ENCODE data around the gene MEI4.
"Not testable (repeated sequence)": the region's sequence is repeated elsewhere in the genome, so short reads cannot be mapped to it uniquely, and the experiment has no call there.

The MEI4 gene

DNA sequence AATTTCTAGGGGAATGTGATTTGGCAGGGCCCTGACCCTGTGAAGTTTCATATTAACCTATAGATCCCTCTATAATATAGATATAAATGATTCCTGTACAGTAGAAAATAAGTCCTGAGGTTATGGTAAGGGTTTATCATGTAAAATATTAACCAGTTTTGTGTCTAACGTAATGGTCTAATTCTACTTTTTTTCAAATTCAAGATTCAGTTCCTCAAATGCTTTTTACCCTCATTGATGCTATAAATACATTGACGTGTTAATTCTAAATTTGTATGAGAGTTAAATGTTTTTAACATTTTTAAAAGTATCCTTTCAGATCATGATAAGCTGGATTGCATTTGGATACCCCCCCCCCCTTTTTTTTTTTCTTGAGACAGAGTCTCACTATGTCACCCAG lies 169.4 kb downstream of the MEI4 start:
- DNase-seq, result no peak

DNA sequence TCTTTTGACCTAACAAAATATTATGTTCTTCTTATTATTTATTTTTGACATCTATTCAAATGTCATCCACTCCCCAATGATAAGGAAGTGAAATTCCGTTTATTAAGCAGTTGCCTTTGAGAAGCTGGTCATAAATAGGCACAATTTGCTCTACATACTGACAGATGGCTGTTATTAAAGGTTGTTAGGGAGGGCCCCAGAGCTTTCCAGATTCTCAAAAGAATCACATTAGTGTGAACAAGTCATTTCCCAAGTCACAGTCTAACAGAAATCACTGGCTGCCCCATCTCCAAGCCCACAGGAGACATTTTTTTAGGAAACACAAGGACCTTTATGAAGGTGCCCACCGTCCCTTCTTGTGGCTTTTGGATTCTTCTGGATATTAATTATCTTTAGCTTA lies 172.4 kb downstream of the MEI4 start:
- DNase-seq, result no peak

DNA sequence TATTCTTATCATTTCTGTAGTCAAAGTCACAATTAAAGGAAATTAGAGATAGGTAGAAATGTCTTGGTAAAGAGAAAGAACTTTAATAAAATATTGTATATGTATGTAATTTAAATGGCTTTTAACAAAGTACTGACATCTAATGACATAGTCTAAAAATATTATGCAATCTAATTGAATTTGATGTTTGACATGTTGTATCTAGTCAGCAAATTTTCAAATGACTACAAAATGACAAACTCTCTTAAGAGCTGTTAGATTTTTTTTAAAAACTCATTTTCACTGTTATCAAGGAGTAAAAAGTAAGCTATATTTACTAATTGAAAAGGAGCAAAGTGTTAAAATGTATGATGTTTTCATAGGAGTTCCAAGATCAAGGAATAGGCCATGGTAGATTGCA lies 176.9 kb downstream of the MEI4 start:
- no peak for DNase-seq

- not testable (repeated sequence) for DNase-seq
Observed at GRCh38 chr6:77833749-77834148, 180.9 kb downstream of the MEI4 start.

- no peak for DNase-seq
Observed at GRCh38 chr6:77834591-77834996, 181.8 kb downstream of the MEI4 start.

- DNase-seq, result peak; percentile 11
Observed at GRCh38 chr6:77837034-77837784, 184.4 kb downstream of the MEI4 start.

DNA sequence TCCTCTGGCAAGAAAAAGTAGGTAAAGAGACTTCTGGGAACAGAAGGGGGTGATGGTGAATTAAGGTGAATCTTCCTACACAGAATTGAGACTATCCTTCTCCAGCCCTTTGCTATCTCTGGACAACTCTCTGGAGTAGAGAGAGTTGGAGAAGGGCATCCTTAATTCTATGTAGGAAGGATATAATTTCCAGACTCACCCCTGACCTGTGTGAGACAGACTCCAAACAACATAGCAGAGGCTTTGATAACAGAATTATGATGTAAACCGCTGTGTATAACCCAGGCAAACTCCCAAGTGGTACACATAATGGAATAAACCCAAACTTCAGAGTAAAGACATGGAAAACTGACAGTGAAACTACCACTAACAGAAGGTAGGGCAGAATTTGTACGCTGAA lies 186.5 kb downstream of the MEI4 start:
- DNase-seq, result no peak

DNA sequence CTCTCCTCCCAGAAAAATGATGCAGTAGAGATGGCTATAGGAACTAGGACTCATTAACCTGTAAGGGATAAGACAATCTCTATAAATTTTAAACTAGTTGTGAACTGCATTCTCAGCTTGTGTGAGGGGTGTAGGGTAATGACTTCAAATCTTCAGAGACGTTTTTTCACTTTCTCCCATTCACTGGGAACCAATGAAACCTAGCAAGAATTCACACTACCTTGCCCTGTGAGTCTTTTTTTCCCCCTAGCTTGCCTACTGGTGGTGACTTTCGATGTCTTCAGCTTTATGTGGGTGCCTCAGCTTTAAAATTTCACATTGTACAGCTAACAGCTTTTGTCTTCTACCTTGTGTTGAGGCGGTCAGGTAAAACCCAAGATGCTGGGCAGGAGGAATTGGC lies 192.0 kb downstream of the MEI4 start:
- no peak for DNase-seq

GRCh38 chr6:77853401-77853800 lies 200.6 kb downstream of the MEI4 start:
- no peak for DNase-seq

- DNase-seq, result no peak
Observed at GRCh38 chr6:77856391-77856790, 203.6 kb downstream of the MEI4 start.

DNA sequence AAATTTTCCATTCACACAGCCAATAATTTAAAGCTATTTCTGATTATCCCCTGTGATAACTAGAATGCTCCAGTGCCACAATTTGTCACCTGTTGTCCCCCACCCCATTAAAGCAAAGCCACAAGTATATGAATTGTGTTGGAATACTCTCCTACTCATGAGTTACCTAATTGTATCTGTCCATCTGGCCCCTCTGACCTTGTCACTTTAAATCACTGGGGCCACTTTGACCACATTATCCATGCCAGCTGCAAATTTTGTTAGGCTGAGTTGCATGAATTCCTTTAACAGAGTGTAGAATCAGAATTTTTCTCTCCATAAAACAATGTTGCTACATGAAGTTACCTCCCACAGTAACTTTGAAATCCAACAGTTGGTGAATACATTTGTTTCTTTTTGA lies 204.6 kb downstream of the MEI4 start:
- DNase-seq, result no peak

DNA sequence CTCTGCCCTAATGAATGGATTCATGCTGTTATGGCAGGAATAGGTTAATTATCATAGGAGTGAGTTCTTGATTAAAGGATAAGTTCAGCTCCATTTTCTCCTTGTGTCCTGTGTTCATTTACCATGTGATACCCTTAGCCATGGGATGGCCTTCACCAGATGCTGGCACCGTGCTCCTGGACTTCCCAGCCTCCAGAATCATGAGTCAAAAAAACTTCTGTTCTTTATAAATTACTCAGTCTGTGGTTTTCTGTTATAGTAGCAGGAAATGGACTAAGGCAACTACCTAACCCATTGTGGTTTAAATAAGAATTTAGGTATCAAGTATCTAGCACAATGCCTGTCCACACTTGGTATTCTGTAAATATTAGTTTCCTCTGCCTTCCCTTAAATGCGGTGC lies 223.5 kb downstream of the MEI4 start:
- DNase-seq, result no peak

GRCh38 chr6:77879527-77879926 lies 226.7 kb downstream of the MEI4 start:
- no peak for DNase-seq

DNA sequence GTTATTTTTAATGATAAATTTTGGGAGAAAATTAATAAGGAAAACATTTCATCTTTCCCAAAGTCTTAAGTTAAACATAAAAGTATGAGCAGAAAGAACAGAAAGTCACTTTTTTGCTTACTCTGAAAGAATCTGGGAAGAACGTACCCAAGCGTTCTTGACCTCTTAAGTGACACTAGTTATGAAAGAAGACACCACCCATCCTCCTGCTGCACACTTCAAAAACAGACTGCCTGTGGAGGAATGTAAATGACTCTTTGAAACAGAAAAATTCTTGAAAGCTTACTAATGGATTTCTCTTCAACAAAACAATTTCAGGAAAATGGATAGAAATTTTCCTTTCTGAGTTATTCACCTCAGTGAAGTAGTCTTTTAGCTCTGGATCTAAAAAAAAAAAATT lies 227.7 kb downstream of the MEI4 start:
- DNase-seq, result no peak

GRCh38 chr6:77883851-77884250 lies 231.0 kb downstream of the MEI4 start:
- no peak for DNase-seq

DNA sequence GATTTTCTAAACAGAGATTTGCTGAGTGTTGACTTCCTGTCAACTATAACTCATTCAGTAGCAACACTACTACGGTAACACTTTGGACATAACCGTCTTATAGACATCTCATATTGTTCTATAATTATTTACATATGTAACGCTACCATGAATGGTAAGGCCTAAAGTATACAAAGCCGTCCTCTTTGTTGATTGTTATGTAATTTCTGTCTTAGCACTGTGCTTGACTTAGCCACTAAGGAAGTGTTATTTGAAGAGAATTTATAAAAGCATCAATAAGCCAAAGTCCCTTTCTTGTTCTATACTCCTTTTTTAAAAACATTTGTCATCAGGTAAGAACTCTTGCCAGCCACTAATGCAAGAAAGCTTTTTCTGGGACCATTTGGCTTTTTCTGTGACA lies 240.6 kb downstream of the MEI4 start:
- DNase-seq, result no peak

GRCh38 chr6:77906070-77906469 lies 253.2 kb downstream of the MEI4 start:
- DNase-seq, result no peak

GRCh38 chr6:77910826-77911225 lies 258.0 kb downstream of the MEI4 start:
- no peak for DNase-seq

DNA sequence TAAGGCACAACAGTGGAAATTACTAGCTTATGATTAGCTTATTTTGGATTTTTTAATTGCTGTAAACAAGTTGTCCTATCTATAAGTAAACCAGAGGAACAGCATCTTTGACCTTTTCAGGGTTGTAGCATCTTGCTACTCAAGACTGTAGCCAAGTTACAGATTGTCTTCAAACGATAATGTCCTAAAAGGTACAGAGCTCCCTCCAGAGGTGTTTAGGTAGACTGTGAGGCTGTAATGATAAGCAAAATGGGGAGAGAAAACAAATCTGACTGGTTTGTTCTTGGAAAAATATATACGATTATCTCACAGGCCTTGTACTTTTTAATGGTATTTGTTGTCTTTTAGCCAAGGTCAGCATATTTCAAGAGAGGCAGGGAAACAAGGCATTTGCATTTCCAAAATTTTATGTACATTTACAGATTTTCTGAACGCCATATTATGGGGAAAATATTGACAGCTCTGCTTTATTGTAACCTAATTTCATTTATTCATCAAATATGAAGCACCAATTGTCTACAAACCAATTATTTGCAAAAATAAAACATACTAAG lies 273.4 kb downstream of the MEI4 start:
- no peak for DNase-seq

GRCh38 chr6:77930382-77930781 lies 277.5 kb downstream of the MEI4 start:
- DNase-seq, result no peak

DNA sequence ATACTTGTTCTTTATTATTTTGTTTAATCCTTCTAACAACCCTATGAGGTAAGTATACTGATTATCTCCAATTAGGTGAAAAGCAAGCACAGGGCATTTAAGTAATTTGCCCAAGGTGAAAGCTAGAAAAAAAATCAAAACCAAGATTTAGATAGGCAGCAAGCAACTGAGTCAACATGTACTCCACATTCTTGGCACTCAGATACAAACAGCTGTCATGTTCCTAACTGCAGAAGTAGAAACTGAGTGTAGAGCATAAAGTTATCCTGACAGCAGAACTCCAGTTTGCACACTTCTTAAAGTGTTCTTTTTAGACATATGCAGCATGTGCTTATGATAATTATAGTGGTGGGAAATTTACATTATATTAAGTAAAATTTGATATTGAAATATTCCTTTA lies 278.1 kb downstream of the MEI4 start:
- no peak for DNase-seq

GRCh38 chr6:77962070-77962469 lies 309.2 kb downstream of the MEI4 start:
- no peak for DNase-seq

DNA sequence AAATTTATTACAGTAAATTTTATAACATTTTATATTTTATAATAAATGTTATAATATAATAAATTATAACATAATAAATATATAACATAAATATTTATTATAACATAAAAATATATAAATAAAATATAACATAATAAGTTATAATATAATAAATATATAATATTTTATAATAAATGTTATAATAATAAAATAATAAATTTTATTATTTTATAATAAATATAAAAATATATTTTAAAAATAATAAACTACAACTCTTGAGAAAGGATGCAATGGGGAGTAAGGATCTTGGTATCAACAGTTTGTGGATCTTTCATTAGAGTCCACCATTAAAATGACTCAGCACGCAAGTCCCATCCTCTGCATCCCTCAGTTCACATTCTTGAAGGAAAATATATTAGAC lies 312.6 kb downstream of the MEI4 start:
- DNase-seq, result no peak

- no peak for DNase-seq
Observed at GRCh38 chr6:77972334-77972733, 319.5 kb downstream of the MEI4 start.
